K562 (cell line): Measurements from ENCODE around the gene ELMO1.

Experiments used
- CBX3 ChIP-seq, 2 experiments: IDR thresholded peaks; 1 replicate in 1 of 2; 2 replicates in 1 of 2; pipeline ENCODE4 v1.6.1; 2012; ENCODE audit warnings: inconsistent platforms in 2 of 2, low read length in 2 of 2, borderline replicate concordance in 1 of 2, control low read depth in 1 of 2
- CXXC5 ChIP-seq: fragments of 250-450 bp; sonication (Bioruptor Pico); IDR thresholded peaks from 2 replicates; pipeline ENCODE4 v1.8.0; 2022; ENCODE audit warnings: inconsistent platforms, mild to moderate bottlenecking, moderate library complexity
- PHF21A ChIP-seq: fragments of 450-650 bp; IDR thresholded peaks from 2 replicates; pipeline ENCODE4 v1.6.1; 2017; ENCODE audit warnings: low read depth, borderline replicate concordance
- TARDBP ChIP-seq: fragments of 450-650 bp; IDR thresholded peaks from 2 replicates; pipeline ENCODE4 v1.6.1; 2016
- TSC22D4 ChIP-seq: fragments of 450-650 bp; IDR thresholded peaks from 2 replicates; pipeline ENCODE4 v1.6.1; 2016; ENCODE audit warnings: missing genetic modification characterization, missing biosample characterization, control low read depth
- YY1 ChIP-seq, 3 experiments: IDR thresholded peaks; 2 replicates each; pipeline ENCODE4 v1.6.1; 2011; ENCODE audit warnings: low read length in 2 of 3, mild to moderate bottlenecking in 2 of 3, moderate library complexity in 2 of 3, borderline replicate concordance in 1 of 3, control low read depth in 1 of 3, low read depth in 1 of 3; ENCODE audit not compliant: insufficient read depth in 3 of 3, insufficient replicate concordance in 2 of 3, control insufficient read depth in 1 of 3, insufficient read length in 1 of 3; ENCODE audit errors: extremely low read depth in 1 of 3
- ZNF561 ChIP-seq: fragments of 450-650 bp; formaldehyde crosslinking; conservative IDR thresholded peaks from 2 replicates; pipeline ENCODE4 v1.4.0; 2020; ENCODE audit warnings: mild to moderate bottlenecking, moderate library complexity
- ZZZ3 ChIP-seq: fragments of 450-650 bp; IDR thresholded peaks from 2 replicates; pipeline ENCODE4 v1.6.1; 2016; ENCODE audit warnings: antibody characterized with exemption, mild to moderate bottlenecking, moderate library complexity
- TF ChIP-seq, protein P1 (sequence below), 2 experiments: fragments of 450-650 bp in 1 of 2; sonication (generic) in 1 of 2; formaldehyde crosslinking in 1 of 2; IDR thresholded peaks in 1 of 2; conservative IDR thresholded peaks in 1 of 2; 2 replicates each; pipeline versions ENCODE4 v1.6.1 to v1.8.1; 2016 to 2023; ENCODE audit warnings: mild to moderate bottlenecking in 2 of 2, moderate library complexity in 2 of 2, inconsistent platforms in 1 of 2, missing genetic modification reagents in 1 of 2
- TF ChIP-seq, protein P2 (sequence below): fragments of 200-800 bp; sonication (Bioruptor generic); IDR thresholded peaks from 2 replicates; pipeline ENCODE4 v1.6.1; 2016; ENCODE audit warnings: missing genetic modification characterization, missing compliant biosample characterization
- TF ChIP-seq, protein P3 (sequence below): IDR thresholded peaks from 2 replicates; pipeline ENCODE4 v1.6.1; 2016; ENCODE audit warnings: missing genetic modification characterization, missing compliant biosample characterization
- TF ChIP-seq, protein P4 (sequence below), 3 experiments: IDR thresholded peaks in 2 of 3; conservative IDR thresholded peaks in 1 of 3; 2 replicates each; pipeline ENCODE4 v1.5.1; 2011 to 2012; ENCODE audit warnings: low read length in 3 of 3, mild to moderate bottlenecking in 3 of 3, control low read depth in 2 of 3, improper control_type of control experiment in 1 of 3, inconsistent platforms in 1 of 3, low read depth in 1 of 3, mixed read lengths in 1 of 3, moderate library complexity in 1 of 3; ENCODE audit not compliant: insufficient read depth in 2 of 3
- TF ChIP-seq, protein P5 (sequence below), 2 experiments: fragments of 450-650 bp; formaldehyde crosslinking in 1 of 2; IDR thresholded peaks; 2 replicates each; pipeline versions ENCODE4 v1.4.0 to v1.6.1; 2014 to 2020; ENCODE audit warnings: mild to moderate bottlenecking in 2 of 2, borderline replicate concordance in 1 of 2, low read depth in 1 of 2

DNA sequence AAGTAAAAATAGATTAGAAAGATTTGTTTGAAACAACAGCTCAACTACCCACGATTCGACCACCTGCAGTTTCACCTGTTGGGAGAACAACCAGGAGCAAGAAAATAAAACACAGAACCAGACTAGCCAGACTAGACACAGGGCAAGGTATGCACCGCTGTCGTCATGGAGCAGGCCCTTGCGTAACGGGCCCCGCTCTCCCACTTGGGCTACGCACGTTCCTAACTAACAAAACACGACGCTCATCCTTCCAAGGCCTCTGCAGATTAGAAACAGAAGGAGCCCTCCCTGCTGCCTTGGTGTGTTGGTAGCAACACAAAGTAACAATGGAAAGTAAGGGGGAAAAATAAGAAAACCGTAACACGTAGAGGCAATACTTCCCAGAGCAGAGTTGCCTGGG, 45.1 kb upstream of the ELMO1 start:
- TF ChIP-seq, protein P1, sequence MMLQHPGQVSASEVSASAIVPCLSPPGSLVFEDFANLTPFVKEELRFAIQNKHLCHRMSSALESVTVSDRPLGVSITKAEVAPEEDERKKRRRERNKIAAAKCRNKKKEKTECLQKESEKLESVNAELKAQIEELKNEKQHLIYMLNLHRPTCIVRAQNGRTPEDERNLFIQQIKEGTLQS (IDR thresholded peaks at IDR 0.05) = no peak
- TF ChIP-seq, protein P1 (CRISPR knock-in tag; conservative IDR thresholded peaks at IDR 0.05) = no peak
- TF ChIP-seq ZZZ3 (no peak), TSC22D4 (tag) (no peak), CXXC5 (CRISPR knock-in tag) (no peak), YY1 (IDR thresholded peaks at IDR 0.05; ENCODE audit: borderline replicate concordance in 1 of 3, control insufficient read depth in 1 of 3, extremely low read depth in 1 of 3, insufficient read depth in 3 of 3, insufficient read length in 1 of 3, insufficient replicate concordance in 2 of 3, low read depth in 1 of 3, low read length in 2 of 3) (no peak), ZNF561 (CRISPR knock-in tag) (no peak), CBX3 (IDR thresholded peaks at IDR 0.05; ENCODE audit: borderline replicate concordance in 1 of 2, low read length in 2 of 2) (no peak), TARDBP (no peak), PHF21A (no peak)
- TF ChIP-seq, protein P2, sequence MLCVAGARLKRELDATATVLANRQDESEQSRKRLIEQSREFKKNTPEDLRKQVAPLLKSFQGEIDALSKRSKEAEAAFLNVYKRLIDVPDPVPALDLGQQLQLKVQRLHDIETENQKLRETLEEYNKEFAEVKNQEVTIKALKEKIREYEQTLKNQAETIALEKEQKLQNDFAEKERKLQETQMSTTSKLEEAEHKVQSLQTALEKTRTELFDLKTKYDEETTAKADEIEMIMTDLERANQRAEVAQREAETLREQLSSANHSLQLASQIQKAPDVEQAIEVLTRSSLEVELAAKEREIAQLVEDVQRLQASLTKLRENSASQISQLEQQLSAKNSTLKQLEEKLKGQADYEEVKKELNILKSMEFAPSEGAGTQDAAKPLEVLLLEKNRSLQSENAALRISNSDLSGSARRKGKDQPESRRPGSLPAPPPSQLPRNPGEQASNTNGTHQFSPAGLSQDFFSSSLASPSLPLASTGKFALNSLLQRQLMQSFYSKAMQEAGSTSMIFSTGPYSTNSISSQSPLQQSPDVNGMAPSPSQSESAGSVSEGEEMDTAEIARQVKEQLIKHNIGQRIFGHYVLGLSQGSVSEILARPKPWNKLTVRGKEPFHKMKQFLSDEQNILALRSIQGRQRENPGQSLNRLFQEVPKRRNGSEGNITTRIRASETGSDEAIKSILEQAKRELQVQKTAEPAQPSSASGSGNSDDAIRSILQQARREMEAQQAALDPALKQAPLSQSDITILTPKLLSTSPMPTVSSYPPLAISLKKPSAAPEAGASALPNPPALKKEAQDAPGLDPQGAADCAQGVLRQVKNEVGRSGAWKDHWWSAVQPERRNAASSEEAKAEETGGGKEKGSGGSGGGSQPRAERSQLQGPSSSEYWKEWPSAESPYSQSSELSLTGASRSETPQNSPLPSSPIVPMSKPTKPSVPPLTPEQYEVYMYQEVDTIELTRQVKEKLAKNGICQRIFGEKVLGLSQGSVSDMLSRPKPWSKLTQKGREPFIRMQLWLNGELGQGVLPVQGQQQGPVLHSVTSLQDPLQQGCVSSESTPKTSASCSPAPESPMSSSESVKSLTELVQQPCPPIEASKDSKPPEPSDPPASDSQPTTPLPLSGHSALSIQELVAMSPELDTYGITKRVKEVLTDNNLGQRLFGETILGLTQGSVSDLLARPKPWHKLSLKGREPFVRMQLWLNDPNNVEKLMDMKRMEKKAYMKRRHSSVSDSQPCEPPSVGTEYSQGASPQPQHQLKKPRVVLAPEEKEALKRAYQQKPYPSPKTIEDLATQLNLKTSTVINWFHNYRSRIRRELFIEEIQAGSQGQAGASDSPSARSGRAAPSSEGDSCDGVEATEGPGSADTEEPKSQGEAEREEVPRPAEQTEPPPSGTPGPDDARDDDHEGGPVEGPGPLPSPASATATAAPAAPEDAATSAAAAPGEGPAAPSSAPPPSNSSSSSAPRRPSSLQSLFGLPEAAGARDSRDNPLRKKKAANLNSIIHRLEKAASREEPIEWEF = no peak
- TF ChIP-seq, protein P3, sequence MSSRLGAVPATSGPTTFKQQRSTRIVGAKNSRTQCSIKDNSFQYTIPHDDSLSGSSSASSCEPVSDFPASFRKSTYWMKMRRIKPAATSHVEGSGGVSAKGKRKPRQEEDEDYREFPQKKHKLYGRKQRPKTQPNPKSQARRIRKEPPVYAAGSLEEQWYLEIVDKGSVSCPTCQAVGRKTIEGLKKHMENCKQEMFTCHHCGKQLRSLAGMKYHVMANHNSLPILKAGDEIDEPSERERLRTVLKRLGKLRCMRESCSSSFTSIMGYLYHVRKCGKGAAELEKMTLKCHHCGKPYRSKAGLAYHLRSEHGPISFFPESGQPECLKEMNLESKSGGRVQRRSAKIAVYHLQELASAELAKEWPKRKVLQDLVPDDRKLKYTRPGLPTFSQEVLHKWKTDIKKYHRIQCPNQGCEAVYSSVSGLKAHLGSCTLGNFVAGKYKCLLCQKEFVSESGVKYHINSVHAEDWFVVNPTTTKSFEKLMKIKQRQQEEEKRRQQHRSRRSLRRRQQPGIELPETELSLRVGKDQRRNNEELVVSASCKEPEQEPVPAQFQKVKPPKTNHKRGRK = no peak
- TF ChIP-seq, protein P4, sequence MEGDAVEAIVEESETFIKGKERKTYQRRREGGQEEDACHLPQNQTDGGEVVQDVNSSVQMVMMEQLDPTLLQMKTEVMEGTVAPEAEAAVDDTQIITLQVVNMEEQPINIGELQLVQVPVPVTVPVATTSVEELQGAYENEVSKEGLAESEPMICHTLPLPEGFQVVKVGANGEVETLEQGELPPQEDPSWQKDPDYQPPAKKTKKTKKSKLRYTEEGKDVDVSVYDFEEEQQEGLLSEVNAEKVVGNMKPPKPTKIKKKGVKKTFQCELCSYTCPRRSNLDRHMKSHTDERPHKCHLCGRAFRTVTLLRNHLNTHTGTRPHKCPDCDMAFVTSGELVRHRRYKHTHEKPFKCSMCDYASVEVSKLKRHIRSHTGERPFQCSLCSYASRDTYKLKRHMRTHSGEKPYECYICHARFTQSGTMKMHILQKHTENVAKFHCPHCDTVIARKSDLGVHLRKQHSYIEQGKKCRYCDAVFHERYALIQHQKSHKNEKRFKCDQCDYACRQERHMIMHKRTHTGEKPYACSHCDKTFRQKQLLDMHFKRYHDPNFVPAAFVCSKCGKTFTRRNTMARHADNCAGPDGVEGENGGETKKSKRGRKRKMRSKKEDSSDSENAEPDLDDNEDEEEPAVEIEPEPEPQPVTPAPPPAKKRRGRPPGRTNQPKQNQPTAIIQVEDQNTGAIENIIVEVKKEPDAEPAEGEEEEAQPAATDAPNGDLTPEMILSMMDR (IDR thresholded peaks at IDR 0.05 in 2 of 3, conservative IDR thresholded peaks at IDR 0.05 in 1 of 3; ENCODE audit: insufficient read depth in 2 of 3, low read depth in 1 of 3, low read length in 3 of 3) = no peak
- TF ChIP-seq, protein P5, sequence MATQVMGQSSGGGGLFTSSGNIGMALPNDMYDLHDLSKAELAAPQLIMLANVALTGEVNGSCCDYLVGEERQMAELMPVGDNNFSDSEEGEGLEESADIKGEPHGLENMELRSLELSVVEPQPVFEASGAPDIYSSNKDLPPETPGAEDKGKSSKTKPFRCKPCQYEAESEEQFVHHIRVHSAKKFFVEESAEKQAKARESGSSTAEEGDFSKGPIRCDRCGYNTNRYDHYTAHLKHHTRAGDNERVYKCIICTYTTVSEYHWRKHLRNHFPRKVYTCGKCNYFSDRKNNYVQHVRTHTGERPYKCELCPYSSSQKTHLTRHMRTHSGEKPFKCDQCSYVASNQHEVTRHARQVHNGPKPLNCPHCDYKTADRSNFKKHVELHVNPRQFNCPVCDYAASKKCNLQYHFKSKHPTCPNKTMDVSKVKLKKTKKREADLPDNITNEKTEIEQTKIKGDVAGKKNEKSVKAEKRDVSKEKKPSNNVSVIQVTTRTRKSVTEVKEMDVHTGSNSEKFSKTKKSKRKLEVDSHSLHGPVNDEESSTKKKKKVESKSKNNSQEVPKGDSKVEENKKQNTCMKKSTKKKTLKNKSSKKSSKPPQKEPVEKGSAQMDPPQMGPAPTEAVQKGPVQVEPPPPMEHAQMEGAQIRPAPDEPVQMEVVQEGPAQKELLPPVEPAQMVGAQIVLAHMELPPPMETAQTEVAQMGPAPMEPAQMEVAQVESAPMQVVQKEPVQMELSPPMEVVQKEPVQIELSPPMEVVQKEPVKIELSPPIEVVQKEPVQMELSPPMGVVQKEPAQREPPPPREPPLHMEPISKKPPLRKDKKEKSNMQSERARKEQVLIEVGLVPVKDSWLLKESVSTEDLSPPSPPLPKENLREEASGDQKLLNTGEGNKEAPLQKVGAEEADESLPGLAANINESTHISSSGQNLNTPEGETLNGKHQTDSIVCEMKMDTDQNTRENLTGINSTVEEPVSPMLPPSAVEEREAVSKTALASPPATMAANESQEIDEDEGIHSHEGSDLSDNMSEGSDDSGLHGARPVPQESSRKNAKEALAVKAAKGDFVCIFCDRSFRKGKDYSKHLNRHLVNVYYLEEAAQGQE (IDR thresholded peaks at IDR 0.05; ENCODE audit: borderline replicate concordance) = no peak
- TF ChIP-seq, protein P5 (CRISPR knock-in tag; IDR thresholded peaks at IDR 0.05; ENCODE audit: low read depth) = no peak
